GM12878 (cell line): ENCODE data around the gene MAFF. TPM values are rescaled to one million over a fixed set of nuclear protein-coding genes. Genes with fewer than 3 reads are reported as not detected.

Experiments used
- ATAC-seq: fragments of 200-7000 bp; cut with Tn5 transposase; 3 replicates; pipeline ENCODE4 v1.9.1; 2020; ENCODE audit warnings: mild to moderate bottlenecking, moderate library complexity
- BruUV-seq: library from RNA; stranded (reverse); fragments of 400-500 nt; replicated peaks from 2 replicates; lab custom pipeline; 2021; lab: Mats Ljungman, UMichigan
- CTCF ChIA-PET: fragments of 300-600 bp; sonication (Branson Sonifier 250); formaldehyde crosslinking; extraction: SDS; loops from one replicate; lab custom pipeline; 2021; ENCODE audit warnings: inconsistent platforms; lab: Yijun Ruan, JAX
- POLR2A ChIA-PET: fragments of 350-600 bp; formaldehyde crosslinking; extraction: SDS; loops from one replicate; lab custom pipeline; 2021; ENCODE audit warnings: inconsistent platforms; lab: Charles Lee
- RAD21 ChIA-PET: fragments of 300-600 bp; sonication (Branson Sonifier 250); formaldehyde crosslinking; loops from one replicate; lab custom pipeline; 2023; ENCODE audit warnings: antibody characterized with exemption; ENCODE audit not compliant: unreplicated experiment; lab: Charles Lee
- SMC1A ChIA-PET: fragments of 300-600 bp; sonication (Branson Sonifier 250); formaldehyde crosslinking; loops from one replicate; lab custom pipeline; 2023; ENCODE audit not compliant: unreplicated experiment, uncharacterized antibody; lab: Charles Lee
- DNase-seq: peaks from one replicate; pipeline ENCODE4 v3.0.0-alpha.2; 2011; ENCODE audit warnings: low read depth, low spot score
- FAIRE-seq: peaks from 3 replicates; lab custom pipeline; 2011; peaks lifted over from hg19 to GRCh38; lab: Jason Lieb, UNC
- H2AFZ ChIP-seq: 2 replicates; pipeline ENCODE4 v1.6.0; 2011; ENCODE audit warnings: low read depth, low read length, control low read depth; ENCODE audit not compliant: control insufficient read depth
- H3K27ac ChIP-seq: 2 replicates; pipeline ENCODE4 v1.5.1; 2011; ENCODE audit warnings: control low read depth; ENCODE audit not compliant: control insufficient read depth, insufficient read depth
- H3K27me3 ChIP-seq, 2 experiments: replicated peaks in 1 of 2; 2 replicates each; pipeline versions ENCODE4 v1.6.0 to v1.6.1; 2011; ENCODE audit warnings: low read length in 1 of 2; ENCODE audit not compliant: control insufficient read depth in 2 of 2, insufficient read depth in 2 of 2
- H3K36me3 ChIP-seq, 2 experiments: 2 replicates each; pipeline ENCODE4 v1.5.1; 2011; ENCODE audit warnings: low read length in 1 of 2; ENCODE audit not compliant: control insufficient read depth in 2 of 2, insufficient read depth in 2 of 2
- H3K4me1 ChIP-seq: 2 replicates; pipeline ENCODE4 v1.6.1; 2011; ENCODE audit warnings: mild to moderate bottlenecking, low read length, moderate library complexity, mixed read lengths; ENCODE audit not compliant: control insufficient read depth, insufficient read depth
- H3K4me2 ChIP-seq: 2 replicates; pipeline ENCODE4 v1.6.0; 2011; ENCODE audit warnings: control low read depth; ENCODE audit not compliant: control insufficient read depth, insufficient read depth
- H3K4me3 ChIP-seq: fragments of 200-600 bp; sonication (generic); 2 replicates; pipeline ENCODE4 v1.5.1; 2016
- H3K79me2 ChIP-seq: 2 replicates; pipeline ENCODE4 v1.6.0; 2011; ENCODE audit warnings: low read length; ENCODE audit not compliant: control insufficient read depth, insufficient read depth
- H3K9ac ChIP-seq: 2 replicates; pipeline ENCODE4 v1.8.0; 2011; ENCODE audit warnings: low read length, control low read depth, mixed read lengths; ENCODE audit not compliant: control insufficient read depth, insufficient read depth
- H3K9me3 ChIP-seq: replicated peaks from 3 replicates; pipeline ENCODE4 v1.5.1; 2011; ENCODE audit warnings: mild to moderate bottlenecking, low read length; ENCODE audit not compliant: control insufficient read depth, insufficient read depth
- H4K20me1 ChIP-seq: 2 replicates; pipeline ENCODE4 v1.6.0; 2011; ENCODE audit not compliant: control insufficient read depth, insufficient read depth
- EED ChIP-seq: sonication (generic); IDR thresholded peaks from 2 replicates; pipeline ENCODE4 v1.6.1; 2016; ENCODE audit warnings: antibody characterized with exemption, low read depth
- FOS ChIP-seq: IDR thresholded peaks from 3 replicates; pipeline ENCODE4 v1.6.1; 2011; ENCODE audit warnings: borderline replicate concordance; ENCODE audit not compliant: insufficient read length; ENCODE audit errors: extremely low read depth
- JUNB ChIP-seq: IDR thresholded peaks from 2 replicates; pipeline ENCODE4 v1.6.1; 2016; ENCODE audit warnings: antibody characterized with exemption, mild to moderate bottlenecking
- JUND ChIP-seq: IDR thresholded peaks from 2 replicates; pipeline ENCODE4 v1.6.1; 2012; ENCODE audit warnings: low read depth, mild to moderate bottlenecking, low read length, improper control_type of control experiment, moderate library complexity
- MEF2B ChIP-seq: fragments of 450-650 bp; IDR thresholded peaks from 2 replicates; pipeline ENCODE4 v1.6.1; 2018; ENCODE audit warnings: mild to moderate bottlenecking, moderate library complexity; ENCODE audit not compliant: partially characterized antibody, poor library complexity, severe bottlenecking
- MXI1 ChIP-seq: fragments of 150-350 bp; IDR thresholded peaks from 2 replicates; pipeline ENCODE4 v1.6.1; 2011; ENCODE audit warnings: low read depth, mild to moderate bottlenecking, inconsistent platforms, low read length, improper control_type of control experiment
- POLR2AphosphoS5 ChIP-seq: IDR thresholded peaks from 2 replicates; pipeline ENCODE4 v1.6.1; 2011; ENCODE audit warnings: mild to moderate bottlenecking, low read length, inconsistent platforms
- SMC3 ChIP-seq: IDR thresholded peaks from 2 replicates; pipeline ENCODE4 v1.6.1; 2011; ENCODE audit warnings: low read length, improper control_type of control experiment, borderline replicate concordance
- SUPT20H ChIP-seq: IDR thresholded peaks from 2 replicates; pipeline ENCODE4 v1.6.1; 2011; ENCODE audit warnings: low read depth, mild to moderate bottlenecking, low read length, moderate library complexity, borderline replicate concordance; ENCODE audit not compliant: control insufficient read depth
- TCF3 ChIP-seq: IDR thresholded peaks from 2 replicates; pipeline ENCODE4 v1.6.1; 2012; ENCODE audit warnings: low read depth, mild to moderate bottlenecking, low read length, borderline replicate concordance; ENCODE audit not compliant: insufficient read depth
- WGBS: methylation state at CpG from one replicate; pipeline ENCODE4 v1.1.6; 2016; ENCODE audit warnings: low lambda C conversion rate; ENCODE audit not compliant: insufficient replicate concordance, insufficient coverage; ENCODE audit errors: missing lambda C conversion rate; 5-methylcytosine and 5-hydroxymethylcytosine counted together
- in situ Hi-C: fragments of 300-500 bp; cut with MboI; formaldehyde crosslinking; loops from 9 replicates; pipeline ENCODE4 v1.14.3; 2018; ENCODE audit warnings: mixed read lengths
- intact Hi-C: fragments of 100-400 bp; cut with micrococcal nuclease; formaldehyde crosslinking; loops from one replicate; pipeline ENCODE4 v1.14.2; 2022; ENCODE audit not compliant: unreplicated experiment
- polyA plus RNA-seq, 11 experiments: library from polyadenylated mRNA; depleted of rRNA in 4 of 11; unstranded in 6 of 11; stranded (reverse) in 5 of 11; fragments of >200 nt; fragmentation: Nextera tagmentation in 4 of 11; fragmentation: Illumina TruSeq in 1 of 11; extraction: Ambion mirVana in 4 of 11; extraction: Trizol in 1 of 11; gene quantifications; 1 replicate in 1 of 11; 2 replicates in 10 of 11; pipeline versions ENCODE4 v1.2.1 to v1.2.3, GENCODE V29; 2011 to 2016; ENCODE audit warnings: inconsistent platforms in 2 of 11, missing spikeins in 2 of 11, low read depth in 1 of 11
- total RNA-seq, 4 experiments: library from RNA; depleted of rRNA in 3 of 4; stranded (reverse); fragments of >200 nt in 3 of 4; fragmentation: Illumina TruSeq in 1 of 4; extraction: Trizol in 1 of 4; gene quantifications; 2 replicates each; pipeline versions ENCODE4 v1.2.1 to v1.2.3, GENCODE V29; 2013 to 2021
- TF ChIP-seq, protein P1 (sequence below): fragments of 150-350 bp; IDR thresholded peaks from 2 replicates; pipeline ENCODE4 v1.6.1; 2014; ENCODE audit warnings: mild to moderate bottlenecking, low read depth, low read length

MAFF gene
- total and polyA plus RNA-seq, 10 of the 15 experiments (the other 5 are each of a cell fraction or from before 2014, with no cell fraction given): 0.22 to 2.3 (median 0.81) TPM; not detected in 1

DNA sequence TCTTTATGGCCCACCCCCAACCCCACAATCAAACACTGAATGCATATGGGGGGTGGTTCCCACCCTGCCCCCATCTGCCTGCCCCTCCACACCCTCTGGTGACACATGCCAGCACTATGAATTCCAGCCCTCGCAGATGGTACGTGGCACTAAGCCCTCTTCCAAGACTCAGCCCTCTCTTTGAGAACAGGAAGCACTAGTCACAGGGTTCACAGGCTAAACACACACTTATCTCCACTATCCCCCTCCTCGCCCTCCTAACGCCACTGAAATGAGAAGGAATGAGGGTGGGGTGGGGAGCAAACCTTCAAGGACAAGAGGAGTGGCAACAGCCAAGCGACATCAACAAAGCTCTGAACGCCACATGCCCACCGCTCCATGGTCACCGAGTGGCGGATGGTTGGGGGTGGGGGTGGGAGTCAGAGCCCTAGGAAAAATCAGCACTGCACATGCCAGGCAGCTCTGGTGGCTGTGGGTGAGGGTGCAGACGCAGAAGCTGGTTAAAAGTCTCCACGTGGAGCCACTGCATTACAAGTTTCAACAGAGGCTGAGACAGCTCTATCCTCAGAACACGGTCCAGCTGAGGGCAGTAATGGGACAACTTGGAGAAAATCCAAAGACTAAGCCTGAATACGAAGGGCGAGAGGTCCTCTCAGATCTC, 37.4 kb downstream of the MAFF start:
- ChIA-PET SMC1A (interaction anchor here (0.5 to 0.6 kb wide), 2 partner anchors 13 to 476 kb away, joined by 3 read pairs; no protein-coding TSS in a partner anchor), CTCF (no interaction called here), POLR2A (interaction anchor here (0.5 kb wide), 1 partner anchor 438 kb away, joined by 4 read pairs; no protein-coding TSS in a partner anchor), RAD21 (no interaction called here)
- BruUV-seq: no TSS peak
- Histone ChIP-seq H3K79me2 (no peaks in the 10 kb centered on the region), H3K9me3 (no peaks in the 10 kb centered on the region), H2AFZ (no peak overlapping the region), H3K27ac (no peak overlapping the region), H4K20me1 (no peaks in the 10 kb centered on the region), H3K4me1 (peaks cover 4% of the 10 kb centered on the region), H3K4me3 (no peak overlapping the region), H3K9ac (no peak overlapping the region), H3K27me3 (no peaks in the 10 kb centered on the region), H3K36me3 (peaks cover 0 to 3% of the 10 kb centered on the region in 2 experiments; a peak in 1 of 4 replicates), H3K4me2 (no peak overlapping the region)
- intact Hi-C loops: no loop called here
- no peak for ATAC-seq
- in situ Hi-C loops: no loop called here
- no peak for TF ChIP-seq MEF2B
- no peak for TF ChIP-seq POLR2AphosphoS5
- TF ChIP-seq JUNB: no peak
- TF ChIP-seq TCF3: no peak
- no peak for TF ChIP-seq JUND
- TF ChIP-seq FOS: no peak
- FAIRE-seq: no peak
- DNase-seq: no peak
- 80% methylated on average over 14 of the region's 14 CpGs for WGBS

DNA sequence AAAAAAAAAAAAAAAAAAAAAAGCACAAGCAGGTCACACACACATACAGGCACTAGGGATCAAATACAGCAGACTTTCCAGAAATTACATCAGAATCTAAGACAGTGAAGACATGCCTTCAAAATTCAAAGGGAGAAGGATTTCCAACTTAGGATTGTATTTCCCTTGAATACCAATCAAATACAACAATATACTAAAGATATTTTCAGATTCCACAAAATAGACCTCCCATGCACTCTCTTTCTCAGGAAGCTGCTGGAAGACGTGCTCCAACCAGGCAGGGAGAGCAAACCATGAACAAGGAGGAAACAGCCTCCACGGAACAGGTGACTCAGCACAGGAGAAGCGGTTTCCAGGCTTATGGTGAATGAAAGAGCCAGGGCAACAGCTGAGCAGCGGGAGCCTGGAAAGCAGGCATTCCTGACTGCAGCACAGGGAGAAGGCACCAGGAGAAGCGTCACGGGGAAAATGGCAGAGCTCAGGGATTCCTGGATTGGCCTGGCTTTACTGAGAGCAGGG, 39.0 kb downstream of the MAFF start:
- intact Hi-C loops (no loop called here), in situ Hi-C loops (no loop called here)
- Histone ChIP-seq H3K27ac (no peak overlapping the region), H3K4me3 (no peak overlapping the region), H3K4me2 (no peak overlapping the region), H3K79me2 (no peaks in the 10 kb centered on the region), H3K27me3 (no peaks in the 10 kb centered on the region), H3K36me3 (peaks cover 0 to 4% of the 10 kb centered on the region in 2 experiments; a peak in 2 of 4 replicates), H2AFZ (no peak overlapping the region), H3K4me1 (peaks cover 12% of the 10 kb centered on the region), H4K20me1 (no peaks in the 10 kb centered on the region), H3K9me3 (no peaks in the 10 kb centered on the region), H3K9ac (no peak overlapping the region)
- RAD21 ChIA-PET: no interaction called here
- ATAC-seq (no peak), FAIRE-seq (no peak), DNase-seq (no peak)
- SMC1A ChIA-PET: no interaction called here
- WGBS: 83% methylated on average over 6 of the region's 6 CpGs
- no TSS peak for BruUV-seq
- no peak for TF ChIP-seq SMC3
- no peak for TF ChIP-seq SUPT20H
- no peak for TF ChIP-seq EED
- TF ChIP-seq, protein P1, sequence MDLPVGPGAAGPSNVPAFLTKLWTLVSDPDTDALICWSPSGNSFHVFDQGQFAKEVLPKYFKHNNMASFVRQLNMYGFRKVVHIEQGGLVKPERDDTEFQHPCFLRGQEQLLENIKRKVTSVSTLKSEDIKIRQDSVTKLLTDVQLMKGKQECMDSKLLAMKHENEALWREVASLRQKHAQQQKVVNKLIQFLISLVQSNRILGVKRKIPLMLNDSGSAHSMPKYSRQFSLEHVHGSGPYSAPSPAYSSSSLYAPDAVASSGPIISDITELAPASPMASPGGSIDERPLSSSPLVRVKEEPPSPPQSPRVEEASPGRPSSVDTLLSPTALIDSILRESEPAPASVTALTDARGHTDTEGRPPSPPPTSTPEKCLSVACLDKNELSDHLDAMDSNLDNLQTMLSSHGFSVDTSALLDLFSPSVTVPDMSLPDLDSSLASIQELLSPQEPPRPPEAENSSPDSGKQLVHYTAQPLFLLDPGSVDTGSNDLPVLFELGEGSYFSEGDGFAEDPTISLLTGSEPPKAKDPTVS: no peak
- no peak for TF ChIP-seq MXI1
- CTCF ChIA-PET: interaction anchor here (0.6 kb wide), 1 partner anchor 29 kb away, joined by 3 read pairs; no protein-coding TSS in a partner anchor
- POLR2A ChIA-PET: no interaction called here
